HFF-Myc (cell line): ENCODE measurements around the gene GRAMD2B.
"Not testable (repeated sequence)": the region's sequence is repeated elsewhere in the genome, so short reads cannot be mapped to it uniquely, and the experiment has no call there.

Experiments
- DNase-seq: peaks from one replicate; pipeline ENCODE4 v3.0.0-alpha.2; 2011; ENCODE audit warnings: low read depth; ENCODE audit errors: extremely low read depth
- H3K4me3 ChIP-seq: replicated peaks from 2 replicates; pipeline ENCODE4 v1.5.1; 2011; ENCODE audit warnings: low read depth, mild to moderate bottlenecking, control low read depth, low read length
- CTCF ChIP-seq: IDR thresholded peaks from 2 replicates; pipeline ENCODE4 v1.5.1; 2012; ENCODE audit warnings: mild to moderate bottlenecking, low read depth, low read length, control low read depth; ENCODE audit errors: missing control alignments

Gene GRAMD2B

GRCh38 chr5:126422994-126423788 lies at the start of gene GRAMD2B:
Gene GRAMD2B (plus strand): TSS chr5:126423409. CDS start chr5:126423607, 198 bp downstream.
- peak within 1 kb of the TSS; percentile 62 for H3K4me3 ChIP-seq
- no peak for TF ChIP-seq CTCF
- peak; percentile 69 for DNase-seq

- no peak for TF ChIP-seq CTCF
- H3K4me3 ChIP-seq, result no peak overlapping the region
- DNase-seq, result no peak
Observed at GRCh38 chr5:126374109-126374416, 49.1 kb upstream of the GRAMD2B start.

GRCh38 chr5:126376443-126376842 lies 46.8 kb upstream of the GRAMD2B start:
- TF ChIP-seq CTCF, result no peak
- no peak for DNase-seq

GRCh38 chr5:126377424-126377823 lies 45.8 kb upstream of the GRAMD2B start:
- no peak for DNase-seq
- H3K4me3 ChIP-seq, result no peak overlapping the region
- no peak for TF ChIP-seq CTCF

More at GRCh38 chr5:126376443-126376842, 46.8 kb upstream of the GRAMD2B start:
- H3K4me3 ChIP-seq, result no peak overlapping the region

GRCh38 chr5:126380316-126380715 lies 42.9 kb upstream of the GRAMD2B start:
- DNase-seq, H3K4me3 ChIP-seq: not testable (repeated sequence)

- TF ChIP-seq CTCF, result no peak
- H3K4me3 ChIP-seq, result no peak overlapping the region
- DNase-seq, result no peak
Observed at GRCh38 chr5:126383246-126383645, 40.0 kb upstream of the GRAMD2B start.

- TF ChIP-seq CTCF, result no peak
- no peak for DNase-seq
- no peak overlapping the region for H3K4me3 ChIP-seq
Observed at GRCh38 chr5:126383776-126384175, 39.4 kb upstream of the GRAMD2B start.
